ENCODE data around the gene MAGEL2. TPM values are rescaled to one million over a fixed set of nuclear protein-coding genes. Genes with fewer than 3 reads are reported as not detected.
A peak's percentile ranks its signal among the peaks of the same experiment; 100 is the strongest.

Gene MAGEL2
- total and polyA plus RNA-seq, 4 donors: under 0.01 to 0.09 (median 0.02) TPM; not detected in 1

GRCh38 chr15:23686466-23687142 is 38.9 kb upstream of the MAGEL2 start:
- no peak for DNase-seq (ENCODE audit: low spot score)
- no peak overlapping the region for H3K27ac ChIP-seq (ENCODE audit: low read depth in 1 of 2, low read length in 2 of 2)
- no peaks in the 10 kb centered on the region for H3K4me1 ChIP-seq (ENCODE audit: control insufficient read depth in 4 of 4, insufficient read depth in 4 of 4, low read length in 3 of 4)
- no peaks in the 10 kb centered on the region for H3K9me3 ChIP-seq (ENCODE audit: control insufficient read depth in 4 of 4, low read length in 3 of 4)
- TF ChIP-seq RXRA (IDR thresholded peaks at IDR 0.05) (no peak), SP1 (IDR thresholded peaks at IDR 0.05) (no peak), REST (IDR thresholded peaks at IDR 0.05) (no peak), FOXA2 (IDR thresholded peaks at IDR 0.05) (no peak), JUND (IDR thresholded peaks at IDR 0.05) (no peak), TAF1 (conservative IDR thresholded peaks at IDR 0.05) (no peak), EGR1 (IDR thresholded peaks at IDR 0.05; ENCODE audit: low read depth in 2 of 2) (no peak)
- no peak overlapping the region for H3K9ac ChIP-seq (ENCODE audit: low read depth in 1 of 2, low read length in 2 of 2)
- H3K4me3 ChIP-seq (ENCODE audit: low read depth in 1 of 3, low read length in 3 of 3): peak overlapping the region in 2 of 3 donors; percentile 21 to 37
- WGBS: 36% methylated on average over 57 of the region's 57 CpGs
- no peaks in the 10 kb centered on the region for H3K36me3 ChIP-seq (ENCODE audit: control insufficient read depth in 4 of 4, insufficient read depth in 3 of 4, low read depth in 1 of 4, low read length in 3 of 4)
- peaks cover 0 to 2% (median 0%) of the 10 kb centered on the region in 4 donors for H3K27me3 ChIP-seq (ENCODE audit: control insufficient read depth in 4 of 4, insufficient read depth in 4 of 4, low read length in 3 of 4)

GRCh38 chr15:23671481-23671880 is 23.8 kb upstream of the MAGEL2 start:
- Histone ChIP-seq H3K36me3 (ENCODE audit: control insufficient read depth in 4 of 4, insufficient read depth in 3 of 4, low read depth in 1 of 4, low read length in 3 of 4) (no peaks in the 10 kb centered on the region), H3K4me3 (ENCODE audit: low read depth in 1 of 3, low read length in 3 of 3) (no peak overlapping the region), H3K9ac (ENCODE audit: low read depth in 1 of 2, low read length in 2 of 2) (no peak overlapping the region), H3K9me3 (ENCODE audit: control insufficient read depth in 4 of 4, low read length in 3 of 4) (no peaks in the 10 kb centered on the region), H3K4me1 (ENCODE audit: control insufficient read depth in 4 of 4, insufficient read depth in 4 of 4, low read length in 3 of 4) (no peaks in the 10 kb centered on the region), H3K27ac (ENCODE audit: low read depth in 1 of 2, low read length in 2 of 2) (no peak overlapping the region), H3K27me3 (ENCODE audit: control insufficient read depth in 4 of 4, insufficient read depth in 4 of 4, low read length in 3 of 4) (no peaks in the 10 kb centered on the region)
- TF ChIP-seq NR2F2 (IDR thresholded peaks at IDR 0.05) (no peak), FOXA2 (IDR thresholded peaks at IDR 0.05) (no peak), TAF1 (conservative IDR thresholded peaks at IDR 0.05) (no peak), EGR1 (IDR thresholded peaks at IDR 0.05; ENCODE audit: low read depth in 2 of 2) (no peak), REST (IDR thresholded peaks at IDR 0.05) (no peak), GABPA (IDR thresholded peaks at IDR 0.05 in 1 of 2, conservative IDR thresholded peaks at IDR 0.05 in 1 of 2) (no peak), RAD21 (IDR thresholded peaks at IDR 0.05) (no peak), YY1 (IDR thresholded peaks at IDR 0.05) (no peak), FOXA1 (IDR thresholded peaks at IDR 0.05) (no peak), HNF4G (IDR thresholded peaks at IDR 0.05) (no peak), RXRA (IDR thresholded peaks at IDR 0.05) (no peak), JUND (IDR thresholded peaks at IDR 0.05) (no peak), ATF3 (IDR thresholded peaks at IDR 0.05) (no peak), HNF4A (conservative IDR thresholded peaks at IDR 0.05) (no peak), SP1 (IDR thresholded peaks at IDR 0.05) (no peak)
- TF ChIP-seq, protein P1, sequence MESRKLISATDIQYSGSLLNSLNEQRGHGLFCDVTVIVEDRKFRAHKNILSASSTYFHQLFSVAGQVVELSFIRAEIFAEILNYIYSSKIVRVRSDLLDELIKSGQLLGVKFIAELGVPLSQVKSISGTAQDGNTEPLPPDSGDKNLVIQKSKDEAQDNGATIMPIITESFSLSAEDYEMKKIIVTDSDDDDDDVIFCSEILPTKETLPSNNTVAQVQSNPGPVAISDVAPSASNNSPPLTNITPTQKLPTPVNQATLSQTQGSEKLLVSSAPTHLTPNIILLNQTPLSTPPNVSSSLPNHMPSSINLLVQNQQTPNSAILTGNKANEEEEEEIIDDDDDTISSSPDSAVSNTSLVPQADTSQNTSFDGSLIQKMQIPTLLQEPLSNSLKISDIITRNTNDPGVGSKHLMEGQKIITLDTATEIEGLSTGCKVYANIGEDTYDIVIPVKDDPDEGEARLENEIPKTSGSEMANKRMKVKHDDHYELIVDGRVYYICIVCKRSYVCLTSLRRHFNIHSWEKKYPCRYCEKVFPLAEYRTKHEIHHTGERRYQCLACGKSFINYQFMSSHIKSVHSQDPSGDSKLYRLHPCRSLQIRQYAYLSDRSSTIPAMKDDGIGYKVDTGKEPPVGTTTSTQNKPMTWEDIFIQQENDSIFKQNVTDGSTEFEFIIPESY (IDR thresholded peaks at IDR 0.05): no peak
- TF ChIP-seq, protein P2, sequence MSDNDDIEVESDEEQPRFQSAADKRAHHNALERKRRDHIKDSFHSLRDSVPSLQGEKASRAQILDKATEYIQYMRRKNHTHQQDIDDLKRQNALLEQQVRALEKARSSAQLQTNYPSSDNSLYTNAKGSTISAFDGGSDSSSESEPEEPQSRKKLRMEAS (IDR thresholded peaks at IDR 0.05): no peak
- TF ChIP-seq, protein P3, sequence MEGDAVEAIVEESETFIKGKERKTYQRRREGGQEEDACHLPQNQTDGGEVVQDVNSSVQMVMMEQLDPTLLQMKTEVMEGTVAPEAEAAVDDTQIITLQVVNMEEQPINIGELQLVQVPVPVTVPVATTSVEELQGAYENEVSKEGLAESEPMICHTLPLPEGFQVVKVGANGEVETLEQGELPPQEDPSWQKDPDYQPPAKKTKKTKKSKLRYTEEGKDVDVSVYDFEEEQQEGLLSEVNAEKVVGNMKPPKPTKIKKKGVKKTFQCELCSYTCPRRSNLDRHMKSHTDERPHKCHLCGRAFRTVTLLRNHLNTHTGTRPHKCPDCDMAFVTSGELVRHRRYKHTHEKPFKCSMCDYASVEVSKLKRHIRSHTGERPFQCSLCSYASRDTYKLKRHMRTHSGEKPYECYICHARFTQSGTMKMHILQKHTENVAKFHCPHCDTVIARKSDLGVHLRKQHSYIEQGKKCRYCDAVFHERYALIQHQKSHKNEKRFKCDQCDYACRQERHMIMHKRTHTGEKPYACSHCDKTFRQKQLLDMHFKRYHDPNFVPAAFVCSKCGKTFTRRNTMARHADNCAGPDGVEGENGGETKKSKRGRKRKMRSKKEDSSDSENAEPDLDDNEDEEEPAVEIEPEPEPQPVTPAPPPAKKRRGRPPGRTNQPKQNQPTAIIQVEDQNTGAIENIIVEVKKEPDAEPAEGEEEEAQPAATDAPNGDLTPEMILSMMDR (IDR thresholded peaks at IDR 0.05; ENCODE audit: low read depth, low read length, missing input control): no peak
- no peak for DNase-seq (ENCODE audit: low spot score)
- WGBS: 44% methylated on average over 3 of the region's 3 CpGs

Measured in liver (tissue), 9 donors.